GM23338 (cell line): ENCODE results near the gene CTNNA3. TPM values are rescaled to one million over a fixed set of nuclear protein-coding genes. Genes with fewer than 3 reads are reported as not detected.

Source experiments
- ATAC-seq: fragments of 200-7000 bp; cut with Tn5 transposase; 3 replicates; pipeline ENCODE4 v1.9.1; 2020
- DNase-seq: peaks from one replicate; pipeline ENCODE4 v3.0.0-alpha.2; 2015; ENCODE audit warnings: low spot score
- H2AFZ ChIP-seq: fragments of 200-600 bp; sonication (generic); 2 replicates; pipeline ENCODE4 v1.8.0; 2016; ENCODE audit warnings: antibody characterized with exemption, mild to moderate bottlenecking, moderate library complexity
- H3F3A ChIP-seq: fragments of 200-600 bp; sonication (generic); replicated peaks from 2 replicates; pipeline ENCODE4 v1.8.0; 2017; ENCODE audit warnings: antibody characterized with exemption, mixed run types, low read depth
- H3K27ac ChIP-seq: fragments of 200-600 bp; sonication (generic); 2 replicates; pipeline ENCODE4 v1.6.1; 2016; ENCODE audit warnings: low read depth
- H3K27me3 ChIP-seq: fragments of 200-600 bp; sonication (generic); 2 replicates; pipeline ENCODE4 v1.8.0; 2016; ENCODE audit warnings: mild to moderate bottlenecking, mixed run types, moderate library complexity; ENCODE audit not compliant: insufficient read depth
- H3K36me3 ChIP-seq: fragments of 200-600 bp; sonication (generic); 2 replicates; pipeline ENCODE4 v1.8.0; 2016; ENCODE audit warnings: mild to moderate bottlenecking; ENCODE audit not compliant: insufficient read depth
- H3K4me1 ChIP-seq: fragments of 200-600 bp; sonication (generic); 2 replicates; pipeline ENCODE4 v1.8.0; 2016; ENCODE audit warnings: mild to moderate bottlenecking, moderate library complexity; ENCODE audit not compliant: insufficient read depth
- H3K4me2 ChIP-seq: fragments of 200-600 bp; sonication (generic); 2 replicates; pipeline ENCODE4 v1.7.1; 2017; ENCODE audit warnings: mixed run types
- H3K4me3 ChIP-seq: fragments of 200-600 bp; sonication (generic); 2 replicates; pipeline ENCODE4 v1.6.1; 2016; ENCODE audit warnings: mixed run types
- H3K79me2 ChIP-seq: fragments of 200-600 bp; sonication (generic); replicated peaks from 2 replicates; pipeline ENCODE4 v1.8.0; 2017; ENCODE audit warnings: mild to moderate bottlenecking; ENCODE audit not compliant: insufficient read depth
- H3K9me2 ChIP-seq: fragments of 200-600 bp; sonication (generic); 2 replicates; pipeline ENCODE4 v1.8.0; 2017; ENCODE audit not compliant: insufficient read depth
- H4K20me1 ChIP-seq: fragments of 200-600 bp; sonication (generic); replicated peaks from 2 replicates; pipeline ENCODE4 v1.8.0; 2017; ENCODE audit warnings: mild to moderate bottlenecking; ENCODE audit not compliant: insufficient read depth
- H3K27ac Mint-ChIP-seq: 2 replicates; pipeline ENCODE4 v1.8.0; 2020; ENCODE audit warnings: inconsistent platforms, mild to moderate bottlenecking, moderate library complexity, mixed read lengths
- H3K27me3 Mint-ChIP-seq: 3 replicates; pipeline ENCODE4 v1.8.0; 2022; ENCODE audit warnings: low read depth, mild to moderate bottlenecking, moderate library complexity, mixed read lengths, inconsistent platforms; ENCODE audit not compliant: insufficient read depth, poor library complexity
- H3K36me3 Mint-ChIP-seq: 3 replicates; pipeline ENCODE4 v1.8.0; 2021; ENCODE audit warnings: low read depth, mild to moderate bottlenecking, inconsistent platforms, moderate library complexity, mixed read lengths
- H3K4me1 Mint-ChIP-seq: 3 replicates; pipeline ENCODE4 v1.8.0; 2020; ENCODE audit warnings: mild to moderate bottlenecking, inconsistent platforms, mixed read lengths
- H3K4me3 Mint-ChIP-seq: 3 replicates; pipeline ENCODE4 v1.8.0; 2021; ENCODE audit warnings: moderate library complexity, mild to moderate bottlenecking, inconsistent platforms, mixed read lengths
- H3K9me3 Mint-ChIP-seq: 3 replicates; pipeline ENCODE4 v1.8.0; 2020; ENCODE audit warnings: moderate library complexity, mild to moderate bottlenecking, inconsistent platforms, mixed read lengths
- CREB1 ChIP-seq: fragments of 250-450 bp; sonication (Bioruptor Pico); IDR thresholded peaks from 2 replicates; pipeline ENCODE4 v1.5.0; 2020; ENCODE audit warnings: low read depth, mild to moderate bottlenecking, moderate library complexity
- CTCF ChIP-seq, 2 experiments: fragments of 200-600 bp in 1 of 2; sonication (generic) in 1 of 2; conservative IDR thresholded peaks; 2 replicates each; pipeline versions ENCODE4 v1.5.1 to v1.6.1; 2016 to 2017; ENCODE audit warnings: antibody characterized with exemption in 2 of 2, low read depth in 2 of 2, mild to moderate bottlenecking in 2 of 2, moderate library complexity in 1 of 2
- ETS1 ChIP-seq: IDR thresholded peaks from 2 replicates; pipeline ENCODE4 v1.6.1; 2016; ENCODE audit warnings: antibody characterized with exemption
- EZH2 ChIP-seq: fragments of 200-600 bp; sonication (generic); IDR thresholded peaks from one replicate; pipeline ENCODE4 v1.8.0; 2017; ENCODE audit warnings: antibody characterized with exemption, mild to moderate bottlenecking, low read depth; ENCODE audit not compliant: unreplicated experiment
- EZH2phosphoT487 ChIP-seq: fragments of 200-600 bp; sonication (generic); IDR thresholded peaks from one replicate; pipeline ENCODE4 v1.8.1; 2018; ENCODE audit warnings: antibody characterized with exemption; ENCODE audit not compliant: unreplicated experiment
- JUNB ChIP-seq: IDR thresholded peaks from one replicate; pipeline ENCODE4 v1.6.1; 2016; ENCODE audit warnings: antibody characterized with exemption; ENCODE audit not compliant: unreplicated experiment
- POLR2AphosphoS5 ChIP-seq: IDR thresholded peaks from 2 replicates; pipeline ENCODE4 v1.6.1; 2016; ENCODE audit warnings: antibody characterized with exemption, low read depth
- REST ChIP-seq: IDR thresholded peaks from one replicate; pipeline ENCODE4 v1.6.1; 2018; ENCODE audit warnings: antibody characterized with exemption; ENCODE audit not compliant: unreplicated experiment
- STAT1 ChIP-seq: IDR thresholded peaks from one replicate; pipeline ENCODE4 v1.6.1; 2016; ENCODE audit warnings: antibody characterized with exemption; ENCODE audit not compliant: unreplicated experiment
- ZNF114 ChIP-seq: fragments of 250-450 bp; sonication (Bioruptor Pico); IDR thresholded peaks from 2 replicates; pipeline ENCODE4 v1.5.0; 2020; ENCODE audit warnings: mild to moderate bottlenecking, moderate library complexity
- ZNF331 ChIP-seq: fragments of 250-450 bp; sonication (Bioruptor Pico); IDR thresholded peaks from 2 replicates; pipeline ENCODE4 v1.5.0; 2020; ENCODE audit warnings: low read depth, mild to moderate bottlenecking, moderate library complexity
- polyA plus RNA-seq: library from polyadenylated mRNA; unstranded; fragments of >200 nt; fragmentation: Nextera tagmentation; extraction: Ambion mirVana; gene quantifications from 2 replicates; pipeline ENCODE4 v1.2.1, GENCODE V29; 2016
- total RNA-seq: library from RNA; depleted of rRNA; stranded (reverse); fragments of >200 nt; shearing (Covaris generic); gene quantifications from 2 replicates; pipeline ENCODE4 v1.2.3, GENCODE V29; 2014
- TF ChIP-seq, protein P1 (sequence below): fragments of 250-450 bp; sonication (Bioruptor Pico); IDR thresholded peaks from 2 replicates; pipeline ENCODE4 v1.5.0; 2020; ENCODE audit warnings: mild to moderate bottlenecking, moderate library complexity

The CTNNA3 gene
- total and polyA plus RNA-seq, 2 experiments from 2014 or later: 0.71 to 3.3 TPM

GRCh38 chr10:67297637-67298181, 398.3 kb downstream of the CTNNA3 start:
- Histone ChIP-seq H3K4me1 (no peaks in the 10 kb centered on the region), H3K27ac (no peak overlapping the region), H3F3A (no peaks in the 10 kb centered on the region), H4K20me1 (no peaks in the 10 kb centered on the region), H3K4me3 (no peak overlapping the region), H2AFZ (no peak overlapping the region), H3K27me3 (no peaks in the 10 kb centered on the region), H3K79me2 (no peaks in the 10 kb centered on the region), H3K9me2 (0 out of 2 replicates have a peak, but pooled peaks cover 4% of the 10 kb centered on the region), H3K36me3 (no peaks in the 10 kb centered on the region), H3K4me2 (no peak overlapping the region)
- H3K4me1 Mint-ChIP-seq: no peaks in the 10 kb centered on the region
- H3K4me3 Mint-ChIP-seq: no peak overlapping the region
- H3K9me3 Mint-ChIP-seq: no peaks in the 10 kb centered on the region
- TF ChIP-seq EZH2phosphoT487 (no peak), ZNF114 (CRISPR knock-in tag) (no peak), JUNB (no peak), POLR2AphosphoS5 (no peak), ETS1 (no peak), CREB1 (CRISPR knock-in tag) (no peak), REST (no peak), CTCF (conservative IDR thresholded peaks at IDR 0.05; ENCODE audit: low read depth in 2 of 2) (no peak), EZH2 (no peak), ZNF331 (CRISPR knock-in tag) (no peak), STAT1 (no peak)
- TF ChIP-seq, protein P1, sequence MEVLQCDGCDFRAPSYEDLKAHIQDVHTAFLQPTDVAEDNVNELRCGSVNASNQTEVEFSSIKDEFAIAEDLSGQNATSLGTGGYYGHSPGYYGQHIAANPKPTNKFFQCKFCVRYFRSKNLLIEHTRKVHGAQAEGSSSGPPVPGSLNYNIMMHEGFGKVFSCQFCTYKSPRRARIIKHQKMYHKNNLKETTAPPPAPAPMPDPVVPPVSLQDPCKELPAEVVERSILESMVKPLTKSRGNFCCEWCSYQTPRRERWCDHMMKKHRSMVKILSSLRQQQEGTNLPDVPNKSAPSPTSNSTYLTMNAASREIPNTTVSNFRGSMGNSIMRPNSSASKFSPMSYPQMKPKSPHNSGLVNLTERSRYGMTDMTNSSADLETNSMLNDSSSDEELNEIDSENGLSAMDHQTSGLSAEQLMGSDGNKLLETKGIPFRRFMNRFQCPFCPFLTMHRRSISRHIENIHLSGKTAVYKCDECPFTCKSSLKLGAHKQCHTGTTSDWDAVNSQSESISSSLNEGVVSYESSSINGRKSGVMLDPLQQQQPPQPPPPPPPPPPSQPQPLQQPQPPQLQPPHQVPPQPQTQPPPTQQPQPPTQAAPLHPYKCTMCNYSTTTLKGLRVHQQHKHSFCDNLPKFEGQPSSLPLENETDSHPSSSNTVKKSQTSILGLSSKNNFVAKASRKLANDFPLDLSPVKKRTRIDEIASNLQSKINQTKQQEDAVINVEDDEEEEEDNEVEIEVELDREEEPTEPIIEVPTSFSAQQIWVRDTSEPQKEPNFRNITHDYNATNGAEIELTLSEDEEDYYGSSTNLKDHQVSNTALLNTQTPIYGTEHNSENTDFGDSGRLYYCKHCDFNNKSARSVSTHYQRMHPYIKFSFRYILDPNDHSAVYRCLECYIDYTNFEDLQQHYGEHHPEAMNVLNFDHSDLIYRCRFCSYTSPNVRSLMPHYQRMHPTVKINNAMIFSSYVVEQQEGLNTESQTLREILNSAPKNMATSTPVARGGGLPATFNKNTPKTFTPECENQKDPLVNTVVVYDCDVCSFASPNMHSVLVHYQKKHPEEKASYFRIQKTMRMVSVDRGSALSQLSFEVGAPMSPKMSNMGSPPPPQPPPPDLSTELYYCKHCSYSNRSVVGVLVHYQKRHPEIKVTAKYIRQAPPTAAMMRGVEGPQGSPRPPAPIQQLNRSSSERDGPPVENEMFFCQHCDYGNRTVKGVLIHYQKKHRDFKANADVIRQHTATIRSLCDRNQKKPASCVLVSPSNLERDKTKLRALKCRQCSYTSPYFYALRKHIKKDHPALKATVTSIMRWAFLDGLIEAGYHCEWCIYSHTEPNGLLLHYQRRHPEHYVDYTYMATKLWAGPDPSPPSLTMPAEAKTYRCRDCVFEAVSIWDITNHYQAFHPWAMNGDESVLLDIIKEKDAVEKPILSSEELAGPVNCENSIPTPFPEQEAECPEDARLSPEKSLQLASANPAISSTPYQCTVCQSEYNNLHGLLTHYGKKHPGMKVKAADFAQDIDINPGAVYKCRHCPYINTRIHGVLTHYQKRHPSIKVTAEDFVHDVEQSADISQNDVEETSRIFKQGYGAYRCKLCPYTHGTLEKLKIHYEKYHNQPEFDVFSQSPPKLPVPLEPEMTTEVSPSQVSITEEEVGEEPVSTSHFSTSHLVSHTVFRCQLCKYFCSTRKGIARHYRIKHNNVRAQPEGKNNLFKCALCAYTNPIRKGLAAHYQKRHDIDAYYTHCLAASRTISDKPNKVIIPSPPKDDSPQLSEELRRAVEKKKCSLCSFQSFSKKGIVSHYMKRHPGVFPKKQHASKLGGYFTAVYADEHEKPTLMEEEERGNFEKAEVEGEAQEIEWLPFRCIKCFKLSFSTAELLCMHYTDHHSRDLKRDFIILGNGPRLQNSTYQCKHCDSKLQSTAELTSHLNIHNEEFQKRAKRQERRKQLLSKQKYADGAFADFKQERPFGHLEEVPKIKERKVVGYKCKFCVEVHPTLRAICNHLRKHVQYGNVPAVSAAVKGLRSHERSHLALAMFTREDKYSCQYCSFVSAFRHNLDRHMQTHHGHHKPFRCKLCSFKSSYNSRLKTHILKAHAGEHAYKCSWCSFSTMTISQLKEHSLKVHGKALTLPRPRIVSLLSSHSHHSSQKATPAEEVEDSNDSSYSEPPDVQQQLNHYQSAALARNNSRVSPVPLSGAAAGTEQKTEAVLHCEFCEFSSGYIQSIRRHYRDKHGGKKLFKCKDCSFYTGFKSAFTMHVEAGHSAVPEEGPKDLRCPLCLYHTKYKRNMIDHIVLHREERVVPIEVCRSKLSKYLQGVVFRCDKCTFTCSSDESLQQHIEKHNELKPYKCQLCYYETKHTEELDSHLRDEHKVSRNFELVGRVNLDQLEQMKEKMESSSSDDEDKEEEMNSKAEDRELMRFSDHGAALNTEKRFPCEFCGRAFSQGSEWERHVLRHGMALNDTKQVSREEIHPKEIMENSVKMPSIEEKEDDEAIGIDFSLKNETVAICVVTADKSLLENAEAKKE (CRISPR knock-in tag): no peak
- no peaks in the 10 kb centered on the region for H3K36me3 Mint-ChIP-seq
- ATAC-seq (no peak), DNase-seq (no peak)
- peaks cover 3% of the 10 kb centered on the region for H3K27me3 Mint-ChIP-seq
- no peak overlapping the region for H3K27ac Mint-ChIP-seq
